Chondrocyte (in vitro differentiated cells): ENCODE data around the gene FJX1. TPM values are rescaled to one million over a fixed set of nuclear protein-coding genes. Genes with fewer than 3 reads are reported as not detected.
A peak's percentile ranks its signal among the peaks of the same experiment; 100 is the strongest.

Source experiments
- DNase-seq: peaks from one replicate; pipeline ENCODE4 v3.0.0; 2021; ENCODE audit warnings: mixed read lengths, low spot score
- H3K27ac Mint-ChIP-seq: one replicate; pipeline ENCODE4 v1.8.0; 2021; ENCODE audit warnings: mild to moderate bottlenecking, moderate library complexity, mixed read lengths; ENCODE audit not compliant: unreplicated experiment
- H3K27me3 Mint-ChIP-seq: 2 replicates; pipeline ENCODE4 v1.8.0; 2021; ENCODE audit warnings: low read depth, mixed read lengths
- H3K36me3 Mint-ChIP-seq: 2 replicates; pipeline ENCODE4 v1.8.0; 2021; ENCODE audit warnings: low read depth, mixed read lengths
- H3K4me1 Mint-ChIP-seq: 2 replicates; pipeline ENCODE4 v1.8.0; 2021; ENCODE audit warnings: low read depth, mild to moderate bottlenecking, mixed read lengths
- H3K4me3 Mint-ChIP-seq: one replicate; pipeline ENCODE4 v1.8.0; 2021; ENCODE audit warnings: mild to moderate bottlenecking, moderate library complexity, mixed read lengths; ENCODE audit not compliant: unreplicated experiment
- H3K9me3 Mint-ChIP-seq: 2 replicates; pipeline ENCODE4 v1.8.0; 2021; ENCODE audit warnings: low read depth, mixed read lengths
- CTCF ChIP-seq: fragments of 200-600 bp; sonication (generic); IDR thresholded peaks from 2 replicates; pipeline ENCODE4 v1.5.0; 2021; ENCODE audit warnings: antibody characterized with exemption, mild to moderate bottlenecking, moderate library complexity
- total RNA-seq: library from RNA; stranded (reverse); gene quantifications from 3 replicates; pipeline ENCODE4 v1.2.1, GENCODE V29; 2021

Gene FJX1
- total RNA-seq, 1 donor from 2014 or later: 15.9 TPM

GRCh38 chr11:35610631-35611030, 7.6 kb upstream of the FJX1 start:
- H3K4me3 Mint-ChIP-seq: no peak overlapping the region
- H3K4me1 Mint-ChIP-seq: peaks cover 4% of the 10 kb centered on the region
- no peaks in the 10 kb centered on the region for H3K9me3 Mint-ChIP-seq
- H3K27me3 Mint-ChIP-seq: peaks cover 6% of the 10 kb centered on the region
- no peak for DNase-seq
- H3K27ac Mint-ChIP-seq: no peak overlapping the region
- H3K36me3 Mint-ChIP-seq: peaks cover 3% of the 10 kb centered on the region
- TF ChIP-seq CTCF: no peak

GRCh38 chr11:35611741-35612140, 6.5 kb upstream of the FJX1 start:
- no peak for DNase-seq
- TF ChIP-seq CTCF: no peak
- H3K9me3 Mint-ChIP-seq: no peaks in the 10 kb centered on the region
- H3K36me3 Mint-ChIP-seq: peaks cover 3% of the 10 kb centered on the region
- H3K27ac Mint-ChIP-seq: no peak overlapping the region
- peaks cover 10% of the 10 kb centered on the region for H3K4me1 Mint-ChIP-seq
- H3K4me3 Mint-ChIP-seq: no peak overlapping the region
- H3K27me3 Mint-ChIP-seq: peaks cover 6% of the 10 kb centered on the region

- no peak overlapping the region for H3K27ac Mint-ChIP-seq
- H3K36me3 Mint-ChIP-seq: no peaks in the 10 kb centered on the region
- DNase-seq: no peak
- H3K9me3 Mint-ChIP-seq: no peaks in the 10 kb centered on the region
- H3K4me1 Mint-ChIP-seq: peaks cover 20% of the 10 kb centered on the region
- H3K4me3 Mint-ChIP-seq: no peak overlapping the region
- H3K27me3 Mint-ChIP-seq: peaks cover 1% of the 10 kb centered on the region
- no peak for TF ChIP-seq CTCF
Measured at GRCh38 chr11:35614939-35615569, 3.2 kb upstream of the FJX1 start.

- no peak overlapping the region for H3K27ac Mint-ChIP-seq
- no peaks in the 10 kb centered on the region for H3K36me3 Mint-ChIP-seq
- peak; percentile 97 for TF ChIP-seq CTCF
- no peaks in the 10 kb centered on the region for H3K27me3 Mint-ChIP-seq
- H3K9me3 Mint-ChIP-seq: no peaks in the 10 kb centered on the region
- no peak for DNase-seq
- H3K4me1 Mint-ChIP-seq: peaks cover 32% of the 10 kb centered on the region
- no peak overlapping the region for H3K4me3 Mint-ChIP-seq
Measured at GRCh38 chr11:35615921-35616900, 2.0 kb upstream of the FJX1 start.

- no peak for TF ChIP-seq CTCF
- no peaks in the 10 kb centered on the region for H3K27me3 Mint-ChIP-seq
- peak overlapping the region; percentile 91 for H3K27ac Mint-ChIP-seq
- H3K4me1 Mint-ChIP-seq: peaks cover 43% of the 10 kb centered on the region
- DNase-seq: no peak
- H3K9me3 Mint-ChIP-seq: no peaks in the 10 kb centered on the region
- H3K4me3 Mint-ChIP-seq: peak overlapping the region; percentile 76
- H3K36me3 Mint-ChIP-seq: no peaks in the 10 kb centered on the region
Measured at GRCh38 chr11:35617316-35617686, 959 bp upstream of the FJX1 start.
